Measurements from ENCODE around the gene SLC16A5. TPM values are rescaled to one million over a fixed set of nuclear protein-coding genes. Genes with fewer than 3 reads are reported as not detected.
"Not testable (repeated sequence)": the region's sequence is repeated elsewhere in the genome, so short reads cannot be mapped to it uniquely, and the experiment has no call there.

SLC16A5 gene
- polyA plus RNA-seq, 4 donors: 23.5 to 35.4 (median 32.2) TPM

- Histone ChIP-seq H3K4me3 (ENCODE audit: low read depth in 1 of 3, low read length in 3 of 3) (no peak overlapping the region), H3K27ac (ENCODE audit: low read depth in 1 of 3, low read length in 2 of 3) (peak overlapping the region in 1 of 3 donors; percentile 24), H3K27me3 (ENCODE audit: control insufficient read depth in 3 of 3, insufficient read depth in 3 of 3, low read length in 3 of 3) (no peaks in the 10 kb centered on the region), H3K9me3 (ENCODE audit: control insufficient read depth in 2 of 2, insufficient read depth in 1 of 2, low read depth in 1 of 2, low read length in 1 of 2) (no peaks in the 10 kb centered on the region), H3K4me1 (ENCODE audit: control insufficient read depth in 3 of 3, insufficient read depth in 2 of 3, low read depth in 1 of 3, low read length in 2 of 3) (peaks cover 0 to 30% (median 6%) of the 10 kb centered on the region in 3 donors), H3K36me3 (ENCODE audit: control insufficient read depth in 3 of 3, insufficient read depth in 2 of 3, low read depth in 1 of 3, low read length in 3 of 3) (peaks cover 0 to 48% (median 3%) of the 10 kb centered on the region in 3 donors)
- no peak for FAIRE-seq
- 89 to 90% (median 89%) methylated on average over 29 to 33 of the region's 33 CpGs for WGBS, 3 donors
- no peak for DNase-seq
Observed at GRCh38 chr17:75128694-75129505, 41.1 kb downstream of the SLC16A5 start.

GRCh38 chr17:75129576-75129975 is 41.8 kb downstream of the SLC16A5 start:
- no peaks in the 10 kb centered on the region for H3K27me3 ChIP-seq (ENCODE audit: control insufficient read depth in 3 of 3, insufficient read depth in 3 of 3, low read length in 3 of 3)
- H3K36me3 ChIP-seq (ENCODE audit: control insufficient read depth in 3 of 3, insufficient read depth in 2 of 3, low read depth in 1 of 3, low read length in 3 of 3): peaks cover 0 to 48% (median 3%) of the 10 kb centered on the region in 3 donors
- no peak overlapping the region for H3K27ac ChIP-seq (ENCODE audit: low read depth in 1 of 3, low read length in 2 of 3)
- no peak overlapping the region for H3K4me3 ChIP-seq (ENCODE audit: low read depth in 1 of 3, low read length in 3 of 3)
- peaks cover 0 to 24% (median 6%) of the 10 kb centered on the region in 3 donors for H3K4me1 ChIP-seq (ENCODE audit: control insufficient read depth in 3 of 3, insufficient read depth in 2 of 3, low read depth in 1 of 3, low read length in 2 of 3)
- H3K9me3 ChIP-seq (ENCODE audit: control insufficient read depth in 2 of 2, insufficient read depth in 1 of 2, low read depth in 1 of 2, low read length in 1 of 2): no peaks in the 10 kb centered on the region
- WGBS, 3 donors: 87 to 90% (median 90%) methylated on average over 9 of the region's 9 CpGs
- DNase-seq (no peak), FAIRE-seq (no peak)

DNA sequence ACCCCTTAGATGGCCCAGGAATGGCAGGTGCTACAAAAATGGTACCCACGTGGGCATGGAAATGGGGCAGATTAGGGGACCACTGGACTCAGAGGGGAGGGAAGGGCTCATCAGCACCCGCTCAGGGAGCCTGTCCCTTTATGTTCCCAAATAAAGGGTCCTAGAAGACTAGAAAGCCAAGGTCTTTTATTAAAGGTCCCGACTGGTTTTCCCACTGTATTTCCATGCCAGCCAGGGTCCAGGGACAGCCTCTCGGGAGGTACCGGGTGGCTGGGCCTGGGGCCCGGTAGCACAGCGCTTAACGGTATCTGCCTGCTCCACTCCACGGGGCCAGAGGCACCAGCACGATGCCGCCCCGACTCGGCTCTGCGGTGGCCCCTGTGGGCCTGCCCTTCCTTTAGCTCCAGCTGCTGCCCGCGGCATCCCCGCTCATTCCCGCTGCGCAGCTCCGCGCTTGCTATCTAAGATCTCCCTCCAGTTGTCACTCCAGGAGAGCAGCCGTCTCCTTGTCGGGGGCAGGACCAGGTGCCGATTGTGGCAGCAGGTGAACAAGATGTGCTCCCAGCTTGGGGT is 42.4 kb downstream of the SLC16A5 start:
- FAIRE-seq: no peak
- H3K4me1 ChIP-seq (ENCODE audit: control insufficient read depth in 3 of 3, insufficient read depth in 2 of 3, low read depth in 1 of 3, low read length in 2 of 3): peaks cover 0 to 18% (median 3%) of the 10 kb centered on the region in 3 donors
- H3K9me3 ChIP-seq (ENCODE audit: control insufficient read depth in 2 of 2, insufficient read depth in 1 of 2, low read depth in 1 of 2, low read length in 1 of 2): no peaks in the 10 kb centered on the region
- H3K27ac ChIP-seq (ENCODE audit: low read depth in 1 of 3, low read length in 2 of 3): peak overlapping the region in 2 of 3 donors; percentile 85
- no peaks in the 10 kb centered on the region for H3K27me3 ChIP-seq (ENCODE audit: control insufficient read depth in 3 of 3, insufficient read depth in 3 of 3, low read length in 3 of 3)
- WGBS, 3 donors: 70 to 78% (median 71%) methylated on average over 23 to 24 of the region's 24 CpGs
- H3K36me3 ChIP-seq (ENCODE audit: control insufficient read depth in 3 of 3, insufficient read depth in 2 of 3, low read depth in 1 of 3, low read length in 3 of 3): peaks cover 0 to 46% (median 3%) of the 10 kb centered on the region in 3 donors
- peak overlapping the region in 2 of 3 donors; percentile 87 to 92 for H3K4me3 ChIP-seq (ENCODE audit: low read depth in 1 of 3, low read length in 3 of 3)
- no peak for DNase-seq

DNA sequence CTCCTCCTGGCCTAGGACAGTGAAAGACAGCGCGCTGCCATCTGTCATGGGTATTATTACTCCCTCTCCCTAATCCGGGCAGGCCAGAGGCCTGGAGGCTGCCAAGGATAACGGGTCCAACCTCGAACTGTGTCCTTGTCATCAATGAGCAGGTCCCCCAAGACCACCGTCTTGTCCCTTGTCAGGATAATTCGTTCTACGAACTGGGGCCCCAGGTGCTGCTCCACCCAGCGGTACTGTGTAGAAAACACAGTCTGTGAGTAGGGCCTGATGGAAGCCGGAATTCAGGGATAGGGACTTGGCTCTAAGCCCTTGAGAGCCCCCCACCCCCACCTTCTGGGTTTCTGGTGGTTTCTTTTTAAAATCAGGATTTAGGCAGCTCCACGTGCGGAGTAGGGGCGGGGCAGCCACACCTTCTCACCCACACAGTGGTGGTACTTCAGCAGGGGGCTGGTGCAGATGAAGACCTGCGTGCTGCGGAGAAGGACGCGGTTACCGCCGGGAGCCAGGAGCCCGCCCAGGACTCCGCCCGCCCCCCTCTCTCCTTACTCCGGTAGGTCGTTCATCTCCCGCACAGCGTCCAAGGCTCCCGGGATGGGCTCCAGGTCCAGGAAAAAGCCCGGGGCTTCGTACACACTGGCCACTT is 43.0 kb downstream of the SLC16A5 start:
- Histone ChIP-seq H3K27ac (ENCODE audit: low read depth in 1 of 3, low read length in 2 of 3) (peak overlapping the region; percentile 85 to 88 (median 85)), H3K9me3 (ENCODE audit: control insufficient read depth in 2 of 2, insufficient read depth in 1 of 2, low read depth in 1 of 2, low read length in 1 of 2) (no peaks in the 10 kb centered on the region), H3K4me1 (ENCODE audit: control insufficient read depth in 3 of 3, insufficient read depth in 2 of 3, low read depth in 1 of 3, low read length in 2 of 3) (peaks cover 0 to 15% (median 0%) of the 10 kb centered on the region in 3 donors), H3K4me3 (ENCODE audit: low read depth in 1 of 3, low read length in 3 of 3) (peak overlapping the region; percentile 84 to 92 (median 87)), H3K27me3 (ENCODE audit: control insufficient read depth in 3 of 3, insufficient read depth in 3 of 3, low read length in 3 of 3) (no peaks in the 10 kb centered on the region), H3K36me3 (ENCODE audit: control insufficient read depth in 3 of 3, insufficient read depth in 2 of 3, low read depth in 1 of 3, low read length in 3 of 3) (peaks cover 0 to 48% (median 3%) of the 10 kb centered on the region in 3 donors)
- FAIRE-seq: no peak
- WGBS, 3 donors: 10 to 12% (median 11%) methylated on average over 27 to 29 of the region's 29 CpGs
- DNase-seq: peak; percentile 69 to 76

DNA sequence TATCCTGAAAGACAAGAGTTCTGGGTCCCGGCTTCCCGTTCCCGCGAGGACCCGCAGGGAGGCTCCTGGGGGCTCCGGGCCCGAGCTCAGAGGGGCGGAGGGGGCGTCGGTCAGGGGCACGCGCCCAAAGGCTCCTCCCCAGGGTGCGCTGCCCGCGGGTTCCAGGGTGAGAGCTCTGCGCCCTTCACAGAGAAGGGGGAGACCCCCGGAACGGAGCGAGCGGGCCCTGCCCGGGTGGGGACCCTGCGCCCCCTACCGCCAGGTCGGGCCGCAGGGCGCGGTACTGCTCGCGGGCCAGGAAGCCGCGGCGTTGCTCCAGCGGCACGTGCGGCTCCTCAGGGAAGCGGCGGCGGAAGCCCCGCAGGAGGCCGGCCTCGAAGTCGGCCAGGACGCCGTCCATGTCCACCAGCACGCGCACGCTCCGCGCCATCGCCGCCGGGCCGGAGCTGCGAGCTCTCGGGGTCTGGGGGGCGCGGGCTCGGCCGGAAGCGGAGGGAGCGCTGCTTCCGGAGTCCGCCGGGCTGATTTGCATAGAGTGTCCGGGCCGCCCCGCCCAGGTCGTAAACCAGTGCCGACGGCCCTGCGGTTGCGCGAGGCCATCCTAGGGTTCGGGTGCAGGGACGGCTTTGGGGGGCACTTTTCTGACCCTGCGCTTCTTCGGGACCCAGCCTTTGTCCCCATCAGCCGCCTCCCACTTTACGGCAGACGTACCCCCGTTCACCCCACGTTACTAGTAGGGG is 43.7 kb downstream of the SLC16A5 start, which contains the start of gene NT5C:
Gene NT5C (minus strand): TSS at position 465 of the 740 bp plus-strand sequence. CDS start 35 bp downstream, at position 430.
- Histone ChIP-seq H3K27ac (ENCODE audit: low read depth in 1 of 3, low read length in 2 of 3) (peak within 1 kb of the TSS; percentile 85 to 88 (median 85)), H3K9me3 (ENCODE audit: control insufficient read depth in 2 of 2, insufficient read depth in 1 of 2, low read depth in 1 of 2, low read length in 1 of 2) (no peaks in the 10 kb centered on the region), H3K36me3 (ENCODE audit: control insufficient read depth in 3 of 3, insufficient read depth in 2 of 3, low read depth in 1 of 3, low read length in 3 of 3) (peaks cover 0 to 49% (median 5%) of the 10 kb centered on the region in 3 donors), H3K27me3 (ENCODE audit: control insufficient read depth in 3 of 3, insufficient read depth in 3 of 3, low read length in 3 of 3) (no peaks in the 10 kb centered on the region), H3K4me3 (ENCODE audit: low read depth in 1 of 3, low read length in 3 of 3) (peak within 1 kb of the TSS; percentile 84 to 92 (median 87)), H3K4me1 (ENCODE audit: control insufficient read depth in 3 of 3, insufficient read depth in 2 of 3, low read depth in 1 of 3, low read length in 2 of 3) (peaks cover 0 to 12% (median 0%) of the 10 kb centered on the region in 3 donors)
- 0% methylated on average over 66 to 82 of the region's 82 CpGs for whole genome bisulfite sequencing, 3 donors
- FAIRE-seq: no peak
- DNase-seq: peak; percentile 85 to 96

DNA sequence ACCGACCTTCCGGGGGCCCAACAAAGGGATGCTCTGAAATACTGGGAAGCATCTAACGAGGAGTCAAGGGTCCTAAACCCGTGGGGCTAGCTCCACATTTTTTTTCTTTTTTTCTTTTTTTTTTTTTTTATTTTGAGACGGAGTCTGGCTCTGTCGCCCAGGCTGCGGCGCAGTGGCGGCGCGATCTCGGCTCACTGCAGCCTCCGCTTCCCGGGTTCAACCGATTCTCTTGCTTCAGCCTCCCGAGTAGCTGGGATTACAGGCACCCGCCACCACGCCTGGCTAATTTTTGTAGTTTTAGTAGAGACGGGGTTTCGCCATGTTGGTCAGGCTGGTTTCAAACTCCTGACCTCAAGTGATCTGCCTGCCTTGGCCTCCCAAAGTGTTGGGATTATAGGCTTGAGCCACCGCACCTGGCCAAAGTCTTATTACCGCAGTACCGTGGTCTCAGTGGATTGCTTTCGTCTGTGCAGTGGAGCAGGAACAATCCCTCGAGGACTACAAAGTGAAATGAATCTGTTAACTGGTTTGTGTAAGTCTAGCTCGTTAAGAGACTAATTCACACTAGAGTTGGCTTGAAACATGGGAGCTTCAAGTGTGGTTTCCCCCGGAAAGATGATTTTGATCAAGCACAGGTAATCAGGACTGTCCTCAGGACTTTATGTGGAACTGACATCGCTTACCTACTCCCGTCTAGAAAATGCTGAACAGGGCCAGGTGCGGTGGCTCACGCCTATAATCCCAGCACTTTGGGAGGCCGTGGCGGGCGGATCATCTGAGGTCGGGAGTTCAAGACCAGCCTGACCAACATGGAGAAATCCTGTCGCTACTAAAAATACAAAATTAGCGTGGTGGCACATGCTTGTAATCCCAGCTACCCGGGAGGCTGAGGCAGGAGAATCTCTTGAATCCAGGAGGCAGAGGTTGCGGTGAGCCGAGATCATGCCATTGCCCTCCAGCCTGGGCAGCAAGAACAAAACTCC is 44.6 kb downstream of the SLC16A5 start:
- Histone ChIP-seq H3K36me3 (ENCODE audit: control insufficient read depth in 3 of 3, insufficient read depth in 2 of 3, low read depth in 1 of 3, low read length in 3 of 3) (peaks cover 0 to 54% (median 5%) of the 10 kb centered on the region in 3 donors), H3K4me3 (ENCODE audit: low read depth in 1 of 3, low read length in 3 of 3) (peak overlapping the region; percentile 84 to 92 (median 87)), H3K4me1 (ENCODE audit: control insufficient read depth in 3 of 3, insufficient read depth in 2 of 3, low read depth in 1 of 3, low read length in 2 of 3) (peaks cover 0 to 12% (median 0%) of the 10 kb centered on the region in 3 donors), H3K27ac (ENCODE audit: low read depth in 1 of 3, low read length in 2 of 3) (peak overlapping the region; percentile 75 to 88 (median 85))
- not testable (repeated sequence) for H3K27me3 ChIP-seq (ENCODE audit: control insufficient read depth in 3 of 3, insufficient read depth in 3 of 3, low read length in 3 of 3); H3K9me3 ChIP-seq (ENCODE audit: control insufficient read depth in 2 of 2, insufficient read depth in 1 of 2, low read depth in 1 of 2, low read length in 1 of 2); DNase-seq; FAIRE-seq
- 78 to 79% (median 78%) methylated on average over 38 to 40 of the region's 40 CpGs for WGBS, 3 donors

DNA sequence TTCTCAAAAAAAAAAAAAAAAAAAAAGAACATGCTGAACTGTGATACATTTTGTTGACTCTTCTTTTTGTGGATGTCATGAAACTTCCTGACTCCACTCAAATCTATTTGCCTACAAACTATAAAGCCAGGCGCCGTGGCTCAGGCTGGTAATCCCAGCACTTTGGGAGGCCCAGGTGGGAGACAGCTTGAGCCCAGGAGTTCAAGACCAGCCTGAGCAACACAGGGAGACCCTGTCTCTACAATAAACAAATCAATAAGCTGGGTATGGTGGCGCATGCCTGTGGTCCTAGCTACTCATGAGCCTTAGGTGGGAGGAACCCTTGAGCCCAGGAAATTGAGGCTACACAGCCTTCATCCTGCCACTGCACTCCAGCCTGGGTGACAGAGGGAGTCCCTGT is 45.2 kb downstream of the SLC16A5 start:
- no peak for DNase-seq
- Histone ChIP-seq H3K4me3 (ENCODE audit: low read depth in 1 of 3, low read length in 3 of 3) (no peak overlapping the region), H3K4me1 (ENCODE audit: control insufficient read depth in 3 of 3, insufficient read depth in 2 of 3, low read depth in 1 of 3, low read length in 2 of 3) (peaks cover 0 to 12% (median 0%) of the 10 kb centered on the region in 3 donors), H3K27me3 (ENCODE audit: control insufficient read depth in 3 of 3, insufficient read depth in 3 of 3, low read length in 3 of 3) (no peaks in the 10 kb centered on the region), H3K9me3 (ENCODE audit: control insufficient read depth in 2 of 2, insufficient read depth in 1 of 2, low read depth in 1 of 2, low read length in 1 of 2) (no peaks in the 10 kb centered on the region), H3K36me3 (ENCODE audit: control insufficient read depth in 3 of 3, insufficient read depth in 2 of 3, low read depth in 1 of 3, low read length in 3 of 3) (peaks cover 0 to 54% (median 5%) of the 10 kb centered on the region in 3 donors), H3K27ac (ENCODE audit: low read depth in 1 of 3, low read length in 2 of 3) (no peak overlapping the region)
- 94 to 98% (median 95%) methylated on average over 3 of the region's 3 CpGs for WGBS, 3 donors
- no peak for FAIRE-seq

Data from small intestine (tissue), 7 donors.